Left lung (tissue), 10 donors: Measurements from ENCODE around the gene BTN2A1. TPM values are rescaled to one million over a fixed set of nuclear protein-coding genes. Genes with fewer than 3 reads are reported as not detected.

Experiments used
- ATAC-seq: fragments of 200-7000 bp; cut with Tn5 transposase; one replicate; pipeline ENCODE4 v1.9.1; 2020; ENCODE audit warnings: moderate library complexity
- DNase-seq, 4 donors: peaks; one replicate each; pipeline ENCODE4 v3.0.0-alpha.2; 2013 to 2020
- H3K27ac ChIP-seq, 2 donors: fragments of 200-600 bp; sonication (generic) in 1 of 2; one replicate each; pipeline versions ENCODE4 v1.5.0 to v1.8.0; 2020 to 2021
- H3K27me3 ChIP-seq, 2 donors: fragments of 200-600 bp; sonication (generic) in 1 of 2; one replicate each; pipeline versions ENCODE4 v1.5.0 to v1.8.0; 2020 to 2021
- H3K36me3 ChIP-seq, 2 donors: fragments of 200-600 bp; sonication (generic) in 1 of 2; one replicate each; pipeline versions ENCODE4 v1.5.0 to v1.8.0; 2020 to 2021
- H3K4me1 ChIP-seq, 2 donors: fragments of 200-600 bp; one replicate each; pipeline ENCODE4 v1.8.0; 2021
- H3K4me3 ChIP-seq, 2 donors: fragments of 200-600 bp; sonication (generic) in 1 of 2; one replicate each; pipeline versions ENCODE4 v1.5.0 to v1.8.0; 2020 to 2021; ENCODE audit warnings: mild to moderate bottlenecking in 1 of 2
- H3K9me3 ChIP-seq, 2 donors: fragments of 200-600 bp; sonication (generic) in 1 of 2; one replicate each; pipeline versions ENCODE4 v1.5.0 to v1.8.0; 2020 to 2021
- CTCF ChIP-seq, 2 donors: fragments of 200-600 bp; sonication (generic) in 1 of 2; IDR thresholded peaks; one replicate each; pipeline versions ENCODE4 v1.5.0 to v1.8.0; 2021; ENCODE audit warnings: antibody characterized with exemption in 2 of 2
- intact Hi-C, 2 donors: fragments of 100-400 bp; cut with DNase I; formaldehyde crosslinking; loops; one replicate each; pipeline versions ENCODE4 v1.11.2 to v1.14.2; 2022
- polyA plus RNA-seq, 6 donors: library from polyadenylated mRNA; unstranded; fragments of 120-200 nt; gene quantifications; one replicate each; pipeline ENCODE4 v1.2.1, GENCODE V29; 2013; ENCODE audit not compliant: insufficient read length in 6 of 6
- total RNA-seq, 2 donors: library from RNA; stranded (reverse); fragmentation: NEBNext Ultra II Directional; extraction: Animal tissue kit (Norgen Biotek cat#: 25700); gene quantifications; one replicate each; pipeline ENCODE4 v1.2.1, GENCODE V29; 2021
- donor health status: DM: no; HTN: yes; CAD: no.
- donor health status: DM: no; HTN: no; CAD: no.

The BTN2A1 gene
- total and polyA plus RNA-seq, 8 donors: 17.5 to 48.6 (median 41.9) TPM

DNA sequence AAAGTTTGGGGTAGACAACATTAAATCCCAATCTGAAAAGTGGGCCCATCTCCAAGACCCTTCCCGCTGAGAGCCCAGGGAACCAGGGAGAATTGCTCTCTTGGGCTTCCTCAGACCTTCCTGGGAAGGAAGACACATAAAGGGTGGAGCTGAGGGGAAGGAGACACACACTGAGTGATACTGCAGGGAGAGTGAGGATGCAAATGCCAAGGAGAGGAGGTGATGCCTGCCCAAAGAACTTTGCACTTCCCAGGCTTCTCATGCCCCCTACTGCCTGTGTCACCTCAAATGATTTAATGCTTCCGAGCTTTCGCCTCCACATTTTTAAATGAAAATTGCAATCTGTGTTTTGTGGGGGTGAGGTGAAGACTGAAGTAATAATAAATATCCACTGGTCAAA, 7.5 kb upstream of the BTN2A1 start:
- H3K4me3 ChIP-seq: no peak overlapping the region
- TF ChIP-seq CTCF (IDR thresholded peaks at IDR 0.05): no peak
- H3K27me3 ChIP-seq: no peaks in the 10 kb centered on the region
- ATAC-seq (no peak), DNase-seq (no peak)
- H3K36me3 ChIP-seq: peaks cover 0 to 40% of the 10 kb centered on the region in 2 donors
- no peak overlapping the region for H3K27ac ChIP-seq
- peaks cover 6 to 11% of the 10 kb centered on the region in 2 donors for H3K4me1 ChIP-seq
- H3K9me3 ChIP-seq: no peaks in the 10 kb centered on the region
- intact Hi-C loops: no loop called here

GRCh38 chr6:26452631-26453235, 5.0 kb upstream of the BTN2A1 start:
- no peak for ATAC-seq
- H3K4me3 ChIP-seq: no peak overlapping the region

DNA sequence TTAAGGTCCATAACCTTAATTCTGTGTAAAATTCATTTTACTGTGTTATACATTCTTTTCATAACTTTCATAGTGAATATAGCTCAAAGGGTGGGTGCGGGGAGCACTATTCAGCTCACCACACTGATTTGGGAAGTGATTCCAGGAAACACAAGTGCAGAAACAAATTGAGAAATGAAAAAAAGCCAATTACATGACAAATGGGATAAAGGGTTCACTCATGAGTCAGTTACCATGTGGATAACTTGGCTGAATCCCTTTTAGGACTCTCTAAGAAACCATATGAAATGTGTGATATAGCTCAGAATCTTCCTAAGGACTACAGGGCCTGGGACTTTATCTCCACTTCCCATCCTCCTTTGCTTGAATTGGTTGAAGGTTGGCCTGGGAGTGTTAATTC, 3.1 kb upstream of the BTN2A1 start:
- Histone ChIP-seq H3K4me3 (no peak overlapping the region), H3K36me3 (peaks cover 0 to 21% of the 10 kb centered on the region in 2 donors), H3K27ac (no peak overlapping the region), H3K27me3 (no peaks in the 10 kb centered on the region), H3K4me1 (peaks cover 5 to 31% of the 10 kb centered on the region in 2 donors), H3K9me3 (no peaks in the 10 kb centered on the region)
- no peak for DNase-seq
- TF ChIP-seq CTCF (IDR thresholded peaks at IDR 0.05): no peak
- intact Hi-C loops: no loop called here
- ATAC-seq: no peak

More at GRCh38 chr6:26452631-26453235, 5.0 kb upstream of the BTN2A1 start:
- H3K27ac ChIP-seq: no peak overlapping the region
- peaks cover 5 to 20% of the 10 kb centered on the region in 2 donors for H3K4me1 ChIP-seq
- DNase-seq: no peak
- intact Hi-C loops: no loop called here
- H3K27me3 ChIP-seq: no peaks in the 10 kb centered on the region
- no peak for TF ChIP-seq CTCF (IDR thresholded peaks at IDR 0.05)
- H3K9me3 ChIP-seq: no peaks in the 10 kb centered on the region
- H3K36me3 ChIP-seq: peaks cover 0 to 30% of the 10 kb centered on the region in 2 donors

DNA sequence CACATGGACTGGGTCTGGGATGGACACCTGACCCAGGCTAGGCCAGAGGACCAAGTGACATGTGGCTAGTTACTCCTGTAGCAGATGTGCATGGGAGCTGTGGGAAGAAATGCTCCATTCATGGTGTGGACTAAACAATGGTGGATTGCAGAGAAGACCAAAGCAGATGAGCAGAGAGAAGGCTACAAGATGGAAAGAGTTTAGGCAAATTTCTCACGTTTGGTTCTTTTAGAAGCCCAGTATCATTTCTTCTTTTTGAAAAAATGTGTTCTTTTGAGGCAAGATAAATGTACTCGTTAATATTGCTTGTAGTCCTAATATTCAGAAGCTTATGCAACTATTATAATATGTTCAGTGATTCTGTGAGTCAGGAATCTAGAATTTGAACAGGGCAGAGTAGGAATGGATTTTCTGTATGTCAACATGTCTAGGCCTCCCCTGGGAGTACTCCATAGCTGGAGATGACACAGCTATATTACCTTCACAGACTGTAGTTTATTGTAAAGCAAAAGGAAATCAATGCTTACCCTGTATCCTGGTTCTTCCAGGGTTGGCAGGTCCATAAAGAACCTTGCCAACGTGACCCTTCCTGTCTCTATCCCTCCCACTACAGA, 2.3 kb upstream of the BTN2A1 start:
- Histone ChIP-seq H3K4me3 (no peak overlapping the region), H3K27me3 (no peaks in the 10 kb centered on the region), H3K36me3 (peaks cover 0 to 21% of the 10 kb centered on the region in 2 donors), H3K27ac (no peak overlapping the region), H3K4me1 (peaks cover 11 to 39% of the 10 kb centered on the region in 2 donors), H3K9me3 (no peaks in the 10 kb centered on the region)
- intact Hi-C loops: no loop called here
- ATAC-seq (no peak), DNase-seq (no peak)
- no peak for TF ChIP-seq CTCF (IDR thresholded peaks at IDR 0.05)

- ATAC-seq (peak; percentile 51), DNase-seq (peak in 1 of 4 donors; percentile 41)
- no peak for TF ChIP-seq CTCF (IDR thresholded peaks at IDR 0.05)
- Histone ChIP-seq H3K36me3 (peaks cover 0 to 32% of the 10 kb centered on the region in 2 donors), H3K4me3 (peak overlapping the region; percentile 63 to 85), H3K9me3 (no peaks in the 10 kb centered on the region), H3K27me3 (no peaks in the 10 kb centered on the region), H3K27ac (peak overlapping the region; percentile 95 to 97), H3K4me1 (peaks cover 19 to 56% of the 10 kb centered on the region in 2 donors)
- intact Hi-C loops: no loop called here
These were observed 420 bp upstream of the BTN2A1 start for GRCh38 chr6:26457264-26457805.
